ENCODE results near the gene THAP7.

- no peak for TF ChIP-seq CTCF (IDR thresholded peaks at IDR 0.05)
- TF ChIP-seq POLR2AphosphoS5 (IDR thresholded peaks at IDR 0.05) = no peak
Measured at GRCh38 chr22:20983081-20983771, 18.7 kb downstream of the THAP7 start.
